ENCODE measurements around the gene FIS1. TPM values are rescaled to one million over a fixed set of nuclear protein-coding genes. Genes with fewer than 3 reads are reported as not detected.

FIS1 gene
- total RNA-seq, 1 experiment from 2014 or later, result 200 TPM

DNA sequence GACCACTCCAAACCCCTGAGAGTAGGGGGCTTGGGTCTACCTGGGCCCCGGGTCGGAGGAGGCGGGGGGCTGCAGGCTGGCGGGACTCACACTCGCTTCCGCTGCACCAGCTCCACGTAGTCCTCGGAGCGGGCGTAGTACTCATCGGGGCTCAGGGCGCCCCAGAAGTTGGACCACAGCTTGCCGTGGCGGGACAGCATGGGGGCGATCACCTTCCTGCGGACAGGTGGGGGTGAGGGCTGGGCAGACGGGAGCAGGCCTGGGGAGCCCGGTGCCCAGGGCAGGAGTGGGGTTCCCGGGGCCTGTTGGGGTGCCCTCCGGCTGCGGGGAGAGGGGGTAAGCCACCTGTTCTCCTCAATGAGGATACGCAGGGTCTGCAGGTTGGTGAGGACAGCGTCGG, 33.4 kb downstream of the FIS1 start:
- Histone ChIP-seq H2AFZ (no peak overlapping the region), H3K9me2 (ENCODE audit: insufficient read depth) (no peaks in the 10 kb centered on the region), H3K36me3 (ENCODE audit: low read depth) (no peaks in the 10 kb centered on the region), H3F3A (ENCODE audit: insufficient read depth, low read depth) (no peaks in the 10 kb centered on the region), H3K27ac (no peak overlapping the region), H3K9me3 (ENCODE audit: insufficient read depth, low read depth) (no peaks in the 10 kb centered on the region), H3K27me3 (ENCODE audit: insufficient read depth, low read depth) (no peaks in the 10 kb centered on the region), H3K4me1 (replicated peaks; ENCODE audit: insufficient read depth) (0 out of 2 replicates have a peak, but pooled peaks cover 6% of the 10 kb centered on the region), H3K79me2 (ENCODE audit: low read depth) (peaks cover 7% of the 10 kb centered on the region), H4K20me1 (ENCODE audit: insufficient read depth) (no peaks in the 10 kb centered on the region), H3K4me3 (no peak overlapping the region), H3K4me2 (no peak overlapping the region)
- intact Hi-C loops (cut with micrococcal nuclease; ENCODE audit: unreplicated experiment), result no loop called here
- ChIA-PET POLR2A (ENCODE audit: unreplicated experiment) (no interaction called here), CTCF (no interaction called here)
- DNase-seq, result no peak
- TF ChIP-seq, protein P1, sequence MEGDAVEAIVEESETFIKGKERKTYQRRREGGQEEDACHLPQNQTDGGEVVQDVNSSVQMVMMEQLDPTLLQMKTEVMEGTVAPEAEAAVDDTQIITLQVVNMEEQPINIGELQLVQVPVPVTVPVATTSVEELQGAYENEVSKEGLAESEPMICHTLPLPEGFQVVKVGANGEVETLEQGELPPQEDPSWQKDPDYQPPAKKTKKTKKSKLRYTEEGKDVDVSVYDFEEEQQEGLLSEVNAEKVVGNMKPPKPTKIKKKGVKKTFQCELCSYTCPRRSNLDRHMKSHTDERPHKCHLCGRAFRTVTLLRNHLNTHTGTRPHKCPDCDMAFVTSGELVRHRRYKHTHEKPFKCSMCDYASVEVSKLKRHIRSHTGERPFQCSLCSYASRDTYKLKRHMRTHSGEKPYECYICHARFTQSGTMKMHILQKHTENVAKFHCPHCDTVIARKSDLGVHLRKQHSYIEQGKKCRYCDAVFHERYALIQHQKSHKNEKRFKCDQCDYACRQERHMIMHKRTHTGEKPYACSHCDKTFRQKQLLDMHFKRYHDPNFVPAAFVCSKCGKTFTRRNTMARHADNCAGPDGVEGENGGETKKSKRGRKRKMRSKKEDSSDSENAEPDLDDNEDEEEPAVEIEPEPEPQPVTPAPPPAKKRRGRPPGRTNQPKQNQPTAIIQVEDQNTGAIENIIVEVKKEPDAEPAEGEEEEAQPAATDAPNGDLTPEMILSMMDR (conservative IDR thresholded peaks at IDR 0.05), result no peak
- BruUV-seq (replicated peaks), result no TSS peak

DNA sequence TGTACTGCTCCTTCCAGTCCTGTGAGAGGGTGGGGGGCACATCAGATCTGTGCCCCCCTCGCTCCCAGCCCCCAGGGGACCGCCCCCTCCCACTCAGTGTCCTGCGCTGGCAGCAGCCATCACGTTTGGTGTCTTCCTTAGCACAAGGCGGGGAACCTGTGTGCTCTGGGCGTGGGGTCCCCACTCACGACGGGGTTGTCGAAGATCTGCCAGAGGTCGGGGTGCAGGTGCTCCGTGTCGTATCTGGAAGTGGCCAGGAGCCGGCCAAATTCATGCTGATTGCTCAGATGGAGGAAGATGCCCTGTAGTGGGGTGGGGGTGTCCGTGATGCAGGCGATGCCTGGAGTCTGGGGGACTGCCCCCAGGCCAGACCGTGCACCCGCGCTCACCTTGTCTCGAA, 34.7 kb downstream of the FIS1 start:
- CTCF ChIA-PET, result interaction anchor here (0.6 kb wide), 1 partner anchor 15 kb away, joined by 3 read pairs; no protein-coding TSS in a partner anchor
- POLR2A ChIA-PET (ENCODE audit: unreplicated experiment), result interaction anchor here (0.6 kb wide), 1 partner anchor 952 kb away, joined by 10 read pairs; no protein-coding TSS in a partner anchor
- H3K27me3 ChIP-seq (ENCODE audit: insufficient read depth, low read depth), result no peaks in the 10 kb centered on the region
- H3K79me2 ChIP-seq (ENCODE audit: low read depth), result no peaks in the 10 kb centered on the region
- TF ChIP-seq, protein P1 (conservative IDR thresholded peaks at IDR 0.05), result no peak
- no peak for TF ChIP-seq EZH2 (IDR thresholded peaks at IDR 0.05; ENCODE audit: low read depth)
- H3F3A ChIP-seq (ENCODE audit: insufficient read depth, low read depth), result no peaks in the 10 kb centered on the region
- no peaks in the 10 kb centered on the region for H3K36me3 ChIP-seq (ENCODE audit: low read depth)
- H3K9me2 ChIP-seq (ENCODE audit: insufficient read depth), result no peaks in the 10 kb centered on the region
- no peak for DNase-seq
- no peaks in the 10 kb centered on the region for H3K9me3 ChIP-seq (ENCODE audit: insufficient read depth, low read depth)
- no peaks in the 10 kb centered on the region for H3K4me1 ChIP-seq (replicated peaks; ENCODE audit: insufficient read depth)
- H3K4me2 ChIP-seq, result no peak overlapping the region
- intact Hi-C loops (cut with micrococcal nuclease; ENCODE audit: unreplicated experiment), result no loop called here
- no TSS peak for BruUV-seq (replicated peaks)
- H3K27ac ChIP-seq, result no peak overlapping the region
- no peak overlapping the region for H2AFZ ChIP-seq
- H3K4me3 ChIP-seq, result no peak overlapping the region
- H4K20me1 ChIP-seq (ENCODE audit: insufficient read depth), result no peaks in the 10 kb centered on the region

DNA sequence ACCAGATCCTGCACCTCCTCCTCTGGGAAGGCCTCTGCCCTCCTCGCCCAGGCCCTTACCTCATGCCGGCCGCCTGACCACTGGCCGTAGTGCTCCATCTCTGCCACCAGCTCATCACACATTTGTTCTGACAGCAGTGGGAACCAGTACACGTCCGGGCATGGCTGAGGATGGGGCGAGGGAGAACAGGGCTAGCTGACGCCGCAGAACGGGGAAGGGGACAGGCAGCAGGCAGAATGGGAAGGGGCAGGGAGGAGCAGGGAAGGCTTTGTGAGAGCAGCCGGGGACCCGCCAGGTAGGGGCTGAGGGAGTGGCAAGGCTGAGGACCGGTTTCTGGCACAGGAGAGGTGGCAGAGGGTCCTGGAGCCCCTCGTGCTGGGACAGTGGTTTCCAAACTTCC, 36.1 kb downstream of the FIS1 start:
- Histone ChIP-seq H3K4me3 (no peak overlapping the region), H3K36me3 (ENCODE audit: low read depth) (no peaks in the 10 kb centered on the region), H3K4me2 (no peak overlapping the region), H3F3A (ENCODE audit: insufficient read depth, low read depth) (no peaks in the 10 kb centered on the region), H3K4me1 (replicated peaks; ENCODE audit: insufficient read depth) (no peaks in the 10 kb centered on the region), H2AFZ (no peak overlapping the region), H3K79me2 (ENCODE audit: low read depth) (no peaks in the 10 kb centered on the region), H3K27me3 (ENCODE audit: insufficient read depth, low read depth) (no peaks in the 10 kb centered on the region), H3K9me2 (ENCODE audit: insufficient read depth) (no peaks in the 10 kb centered on the region), H3K9me3 (ENCODE audit: insufficient read depth, low read depth) (no peaks in the 10 kb centered on the region), H3K27ac (no peak overlapping the region), H4K20me1 (ENCODE audit: insufficient read depth) (no peaks in the 10 kb centered on the region)
- no peak for DNase-seq
- TF ChIP-seq, protein P1 (conservative IDR thresholded peaks at IDR 0.05), result no peak
- TF ChIP-seq EZH2 (IDR thresholded peaks at IDR 0.05; ENCODE audit: low read depth), result no peak
- ChIA-PET CTCF (no interaction called here), POLR2A (ENCODE audit: unreplicated experiment) (interaction anchor here (0.6 kb wide), 1 partner anchor 1180 kb away, joined by 17 read pairs; no protein-coding TSS in a partner anchor)
- no TSS peak for BruUV-seq (replicated peaks)
- intact Hi-C loops (cut with micrococcal nuclease; ENCODE audit: unreplicated experiment), result no loop called here

Measured in PC-9 (cell line).